Stimulated activated CD4-positive, alpha-beta T cell treated with anti-CD3 and anti-CD28 coated beads, TNF-alpha, amount 100 ng/mL, for 24 hours (primary cell): ENCODE data around the gene TIGD7.
A peak's percentile ranks its signal among the peaks of the same experiment; 100 is the strongest.
"Not testable (repeated sequence)": the region's sequence is repeated elsewhere in the genome, so short reads cannot be mapped to it uniquely, and the experiment has no call there.

Experiments used
- DNase-seq, 3 experiments: peaks; one replicate each; pipeline ENCODE4 v3.0.0-alpha.2; 2020; ENCODE audit warnings: low read depth in 3 of 3

TIGD7 gene

GRCh38 chr16:3282103-3282729 is 23.0 kb downstream of the TIGD7 start:
- DNase-seq, result no peak

DNA sequence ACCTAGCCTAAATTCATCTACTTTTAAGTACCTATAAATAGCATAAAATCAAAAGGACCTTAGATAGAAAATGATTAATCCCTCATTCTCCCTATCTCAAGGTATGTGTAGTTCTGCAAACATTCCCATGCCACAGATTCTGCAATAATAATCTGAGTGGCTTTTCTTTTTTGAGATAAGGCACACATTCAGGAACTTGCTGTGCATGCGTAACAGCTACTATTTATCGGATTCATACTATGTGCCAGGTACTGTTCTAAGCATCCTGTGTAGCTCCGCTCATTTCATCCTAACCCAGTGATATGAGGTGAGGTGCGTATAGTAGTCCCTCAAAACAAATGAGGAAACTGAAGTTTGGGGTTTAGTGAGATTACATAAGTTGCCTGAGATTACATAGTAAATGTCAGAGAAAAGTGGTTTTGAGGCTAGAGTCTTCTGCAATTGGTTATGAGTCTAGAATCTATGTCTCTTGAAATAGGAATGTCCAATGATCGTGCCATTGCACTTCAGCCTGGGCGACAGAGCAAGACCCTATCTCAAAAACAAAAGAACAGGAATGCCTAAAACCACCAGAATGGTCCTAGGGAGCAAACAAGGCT is 23.9 kb downstream of the TIGD7 start:
- no peak for DNase-seq

- DNase-seq, result no peak
These were observed 28.6 kb downstream of the TIGD7 start for GRCh38 chr16:3276679-3277078.

- no peak for DNase-seq
These were observed 30.3 kb downstream of the TIGD7 start for GRCh38 chr16:3274947-3275346.

GRCh38 chr16:3274490-3274889 is 30.7 kb downstream of the TIGD7 start:
- no peak for DNase-seq

DNA sequence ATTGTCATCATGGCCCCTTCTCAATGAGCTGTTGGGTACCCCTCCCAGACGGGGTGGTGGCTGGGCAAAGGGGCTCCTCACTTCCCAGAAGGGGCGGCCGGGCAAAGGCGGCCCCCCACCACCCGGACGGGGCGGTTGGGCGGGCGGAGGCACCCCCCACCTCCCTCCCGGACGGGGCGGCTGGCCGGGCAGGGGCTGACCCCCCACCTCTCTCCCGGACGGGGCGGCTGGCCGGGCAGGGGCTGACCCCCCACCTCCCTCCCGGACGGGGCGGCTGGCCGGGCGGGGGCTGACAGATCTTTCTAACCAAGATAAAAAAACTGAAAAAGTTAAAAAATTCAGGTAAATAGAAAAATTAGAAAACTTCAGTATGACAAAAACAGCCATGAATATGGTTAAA is 33.9 kb downstream of the TIGD7 start:
- not testable (repeated sequence) for DNase-seq

DNA sequence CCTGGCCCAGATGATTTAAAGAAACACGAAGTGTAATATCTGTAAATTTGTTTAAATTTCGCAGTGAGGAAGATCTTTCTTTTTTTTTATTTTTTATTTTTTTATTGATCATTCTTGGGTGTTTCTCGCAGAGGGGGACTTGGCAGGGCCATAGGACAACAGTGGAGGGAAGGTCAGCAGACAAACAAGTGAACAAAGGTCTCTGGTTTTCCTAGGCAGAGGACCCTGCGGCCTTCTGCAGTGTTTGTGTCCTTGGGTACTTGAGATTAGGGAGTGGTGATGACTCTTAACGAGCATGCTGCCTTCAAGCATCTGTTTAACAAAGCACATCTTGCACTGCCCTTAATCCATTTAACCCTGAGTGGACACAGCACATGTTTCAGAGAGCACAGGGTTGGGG is 34.5 kb downstream of the TIGD7 start:
- DNase-seq, result not testable (repeated sequence)

DNA sequence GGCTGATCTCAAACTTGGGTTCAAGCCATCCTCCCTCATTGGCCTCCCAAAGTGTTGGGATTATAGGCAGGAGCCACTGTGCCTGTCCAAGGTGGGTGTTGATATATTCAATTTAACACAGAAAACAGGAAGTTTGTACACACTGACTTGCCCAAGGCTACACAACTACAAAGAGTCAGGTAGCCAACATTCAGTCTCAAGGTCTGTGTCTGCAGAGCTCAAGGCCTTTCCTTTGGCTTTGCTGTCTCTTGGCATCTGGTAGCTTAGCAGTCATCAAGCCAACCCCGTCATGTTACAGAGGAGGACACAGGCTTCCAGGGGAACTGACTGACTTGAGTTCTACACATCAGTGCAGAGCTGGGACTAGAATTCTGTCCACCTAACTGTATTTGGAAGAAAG is 36.9 kb downstream of the TIGD7 start:
- DNase-seq, result no peak

DNA sequence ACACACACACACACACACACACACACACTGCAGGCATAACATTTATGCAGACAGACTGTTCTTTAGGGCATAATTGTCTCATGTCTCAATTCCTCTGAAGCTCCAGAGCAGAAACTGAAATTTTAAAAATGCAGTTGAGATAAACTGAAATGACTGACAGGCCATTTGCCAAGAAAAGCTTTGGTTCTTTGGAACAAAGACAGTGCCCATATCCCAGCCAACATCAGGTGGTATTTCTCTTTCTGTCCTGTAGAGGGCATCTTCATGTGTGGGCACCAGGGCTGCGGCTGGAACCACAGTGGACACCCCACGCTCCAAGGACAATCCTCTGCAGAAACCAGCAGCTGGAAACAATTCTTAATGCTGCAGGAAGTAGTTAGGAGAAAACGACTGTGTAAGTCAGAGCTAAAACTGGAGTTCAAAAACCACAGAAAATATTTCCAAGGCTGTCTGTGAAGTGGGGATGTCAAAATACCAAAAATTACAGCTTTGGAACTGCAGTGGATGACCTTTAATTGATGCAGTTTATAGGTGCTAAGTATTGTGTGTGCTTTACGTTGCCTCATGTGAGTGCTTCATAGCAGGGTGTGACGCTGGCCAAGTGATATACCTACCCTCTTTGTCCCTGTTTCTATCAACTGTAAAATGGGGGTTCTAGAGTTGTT is 38.2 kb downstream of the TIGD7 start:
- DNase-seq, result no peak

DNA sequence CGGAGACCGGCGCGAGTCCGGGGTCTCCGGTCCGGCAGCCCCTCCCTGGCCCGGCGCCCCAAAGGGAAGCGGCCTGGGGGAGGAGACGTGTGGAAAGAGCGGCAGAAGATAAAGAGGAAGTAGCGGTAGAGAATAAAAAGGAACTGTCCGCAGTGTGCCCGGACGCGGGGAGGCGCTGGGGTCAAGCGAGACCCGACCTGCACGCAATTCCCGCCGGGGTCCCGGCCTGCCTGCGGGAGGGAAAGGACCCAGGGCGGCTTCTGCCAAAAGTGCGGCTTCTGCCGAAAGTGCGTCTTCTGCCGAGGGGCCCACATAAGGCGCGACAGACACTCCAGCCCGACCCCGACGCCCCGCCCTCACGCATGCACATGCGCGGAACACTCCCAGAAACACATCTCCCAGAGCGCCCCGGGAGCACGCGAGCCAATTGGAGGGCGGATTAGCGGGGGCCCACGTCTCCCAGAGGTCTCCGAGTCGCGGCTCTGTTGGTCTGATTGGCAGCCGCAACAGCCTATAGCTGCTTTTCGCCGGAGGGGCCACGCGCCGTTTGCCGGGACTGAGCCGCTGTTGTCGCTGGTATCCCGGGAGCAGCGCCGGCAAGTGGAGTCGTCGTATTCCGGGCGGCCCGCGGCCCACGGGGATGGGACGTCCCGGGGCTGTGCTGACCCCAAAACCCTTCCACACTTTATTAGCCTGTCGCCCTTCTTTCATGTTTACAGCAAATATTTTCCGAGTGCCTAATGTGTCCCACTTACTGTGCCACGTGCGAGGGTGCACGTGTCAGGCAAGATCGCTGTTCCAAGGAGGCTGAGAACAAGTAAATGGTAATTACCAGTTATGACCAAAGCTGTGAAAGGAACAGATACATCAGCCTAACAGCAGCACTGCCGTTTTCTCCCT is 40.8 kb downstream of the TIGD7 start:
- peak; percentile 96 to 99 (median 98) for DNase-seq

DNA sequence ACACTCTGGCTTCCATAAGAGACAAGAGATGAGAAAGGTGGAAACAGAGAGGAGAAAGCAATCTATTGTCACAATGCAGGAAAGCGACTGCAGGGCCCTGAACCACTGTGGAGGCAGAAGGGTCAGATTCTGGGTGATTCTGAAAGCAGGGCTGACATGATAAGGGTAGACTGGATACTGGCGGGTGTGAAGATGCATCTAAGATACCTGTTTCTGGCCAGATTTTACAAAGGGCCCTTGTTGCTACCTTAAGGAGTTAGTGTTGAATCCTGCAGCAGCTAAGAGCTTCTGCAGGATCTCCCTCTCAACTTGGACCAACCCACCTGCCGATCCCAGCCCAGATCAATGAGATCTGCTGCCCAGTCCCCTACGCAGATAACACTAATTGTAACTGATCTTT is 42.7 kb downstream of the TIGD7 start:
- DNase-seq, result no peak

- no peak for DNase-seq
These were observed 45.4 kb downstream of the TIGD7 start for GRCh38 chr16:3259836-3260235.

DNA sequence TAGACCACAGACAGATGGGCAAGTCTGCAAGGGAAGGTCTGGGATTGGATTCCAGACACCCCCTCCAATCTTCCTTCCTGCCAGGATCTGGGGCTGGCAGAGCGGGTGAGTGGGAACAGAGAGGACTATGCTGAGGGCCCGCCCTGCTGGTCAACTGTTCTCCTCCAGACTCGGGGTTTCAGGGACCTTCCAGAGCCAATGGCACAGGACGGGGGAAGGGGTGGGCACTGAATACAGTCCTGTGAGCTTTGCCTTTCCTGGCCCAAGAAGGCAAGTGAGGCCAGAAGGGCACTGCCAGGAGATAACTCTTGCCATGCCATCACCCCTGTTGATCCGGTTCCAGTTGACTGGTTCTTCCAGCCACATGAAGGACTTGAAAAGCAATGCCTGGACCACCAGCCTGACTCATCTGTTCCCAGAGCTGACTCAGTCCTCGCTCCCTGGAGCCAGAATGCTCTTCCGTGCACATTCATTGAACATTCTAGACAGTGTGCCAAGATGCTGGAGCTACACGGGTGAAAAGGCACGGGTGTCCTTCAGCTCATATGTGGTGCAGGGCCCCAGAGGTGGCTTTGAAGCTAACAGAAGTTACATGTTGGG is 48.3 kb downstream of the TIGD7 start:
- DNase-seq, result no peak

DNA sequence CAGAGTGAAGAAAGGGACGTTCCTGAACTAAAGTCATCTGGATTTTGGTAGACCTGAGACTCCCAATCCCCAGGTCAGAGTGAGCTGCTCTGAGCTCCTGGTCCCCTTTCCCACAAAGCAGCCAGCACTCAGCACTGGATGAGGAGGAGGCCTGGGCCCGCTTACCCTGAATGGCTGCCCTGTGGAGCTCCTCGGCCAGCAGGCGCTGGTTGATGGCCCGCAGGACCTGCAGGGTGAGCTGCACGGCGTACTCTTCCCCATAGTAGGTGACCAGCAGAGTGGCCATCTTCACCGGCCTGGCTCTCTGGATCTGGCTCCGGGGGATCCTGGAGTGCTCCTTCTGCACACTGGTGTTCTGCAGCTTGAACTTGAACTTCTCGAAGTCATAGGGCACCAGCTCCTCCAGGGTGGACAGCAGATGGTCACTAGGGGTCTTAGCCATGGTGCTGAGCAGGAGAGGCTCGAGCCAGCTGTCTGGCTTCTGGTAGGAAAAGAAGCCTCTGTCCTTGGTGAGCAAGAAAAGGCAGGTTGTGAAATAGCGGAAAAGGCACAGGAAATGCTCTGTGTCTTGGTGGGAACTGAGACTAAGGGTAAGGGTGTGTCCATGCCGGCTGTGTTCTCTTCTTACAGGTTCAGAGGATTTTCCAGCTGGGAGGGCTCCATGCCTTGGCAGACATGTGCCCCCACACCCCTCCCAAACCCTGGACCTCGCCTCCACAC is 48.9 kb downstream of the TIGD7 start, which contains the start of gene MEFV:
TSS of gene MEFV (minus strand) at position 488 of the 720 bp plus-strand sequence. CDS start at position 442, 46 bp downstream.
- no peak for DNase-seq

- DNase-seq, result no peak
These were observed 50.9 kb downstream of the TIGD7 start for GRCh38 chr16:3254309-3254708.

DNA sequence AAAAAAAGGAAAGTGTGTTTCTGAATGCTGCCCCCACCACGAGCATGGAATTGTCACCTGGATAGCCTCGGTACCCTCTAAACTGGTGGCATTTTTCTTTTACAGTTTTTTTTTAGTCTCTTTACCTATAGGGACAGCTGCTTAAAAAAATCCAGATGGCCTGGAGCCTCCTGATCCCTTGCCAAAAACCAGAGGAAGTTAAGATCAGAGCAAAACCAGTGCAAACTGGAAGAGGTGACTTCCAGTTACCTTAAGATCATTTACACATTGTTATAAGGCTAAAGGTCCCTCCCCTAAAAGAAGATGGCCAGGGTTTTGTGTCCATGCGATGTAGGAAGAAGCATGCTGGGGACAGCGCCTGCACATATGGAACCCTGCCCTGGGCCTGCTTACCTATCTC is 52.3 kb downstream of the TIGD7 start:
- DNase-seq, result no peak

- DNase-seq, result no peak
These were observed 55.8 kb downstream of the TIGD7 start for GRCh38 chr16:3249451-3249850.

- DNase-seq, result no peak
These were observed 56.2 kb downstream of the TIGD7 start for GRCh38 chr16:3249020-3249419.
